ENCODE data around the gene SGK1.

SGK1 gene

GRCh38 chr6:134123666-134124208 is 194.2 kb downstream of the SGK1 start:
- intact Hi-C loops (cut with DNase I) = no loop called here
- peak in 6 of 42 donors; percentile 9 to 47 (median 22) for DNase-seq

GRCh38 chr6:134122775-134123174 is 195.1 kb downstream of the SGK1 start:
- no peak for DNase-seq
- intact Hi-C loops (cut with DNase I) = no loop called here

GRCh38 chr6:134119486-134119885 is 198.4 kb downstream of the SGK1 start:
- DNase-seq = no peak
- intact Hi-C loops (cut with DNase I) = no loop called here

All from head of caudate nucleus (tissue), 42 donors.